Measurements from ENCODE around the gene KRTAP10-2.

KRTAP10-2 gene

GRCh38 chr21:44542716-44543115 is 8.6 kb downstream of the KRTAP10-2 start:
- TF ChIP-seq CTCF (IDR thresholded peaks at IDR 0.05): no peak
- no peak overlapping the region for H3K4me3 ChIP-seq (ENCODE audit: low read depth, low read length)

DNA sequence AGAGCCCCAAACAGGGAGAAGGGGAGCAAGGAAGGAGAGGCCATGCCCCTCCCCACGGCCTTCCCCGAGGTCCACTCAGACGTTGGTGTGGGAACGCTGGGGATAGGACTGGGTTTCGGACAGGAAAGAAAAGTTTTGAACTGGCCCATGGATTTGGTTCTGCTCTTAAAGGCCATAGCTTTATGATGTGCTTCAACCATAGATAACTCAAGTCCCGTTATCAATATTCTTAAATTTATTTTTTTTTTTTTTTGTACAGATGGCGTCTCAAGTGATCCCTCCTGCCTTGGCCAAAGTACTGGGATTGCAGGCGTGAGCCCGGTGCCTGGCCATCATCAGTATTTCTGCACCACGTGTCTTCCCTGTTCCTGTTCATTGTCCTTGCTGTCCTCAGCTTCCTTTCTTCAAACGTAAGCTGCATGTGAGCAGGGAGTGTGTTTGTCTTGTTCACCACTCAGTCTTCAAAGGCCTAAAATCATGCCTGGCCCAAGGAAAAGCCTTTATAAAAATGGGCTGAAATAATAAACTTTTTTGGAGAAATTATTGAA is 10.5 kb downstream of the KRTAP10-2 start:
- Histone ChIP-seq H3K27me3 (ENCODE audit: control insufficient read depth, insufficient read depth, low read length) (no peaks in the 10 kb centered on the region), H2AFZ (no peak overlapping the region), H3K36me3 (ENCODE audit: control insufficient read depth, insufficient read depth, low read length) (no peaks in the 10 kb centered on the region), H3K4me1 (no peaks in the 10 kb centered on the region), H3K9ac (no peak overlapping the region), H3K9me3 (ENCODE audit: control insufficient read depth, low read length) (no peaks in the 10 kb centered on the region), H3K4me2 (ENCODE audit: low read length) (no peak overlapping the region), H3K79me2 (no peaks in the 10 kb centered on the region), H3K4me3 (ENCODE audit: low read depth, low read length) (no peak overlapping the region), H3K27ac (no peak overlapping the region)
- no peak for TF ChIP-seq CTCF (IDR thresholded peaks at IDR 0.05)

More at GRCh38 chr21:44542716-44543115, 8.6 kb downstream of the KRTAP10-2 start:
- H3K9ac ChIP-seq: no peak overlapping the region
- H3K27me3 ChIP-seq (ENCODE audit: control insufficient read depth, insufficient read depth, low read length): no peaks in the 10 kb centered on the region
- no peaks in the 10 kb centered on the region for H3K79me2 ChIP-seq
- H2AFZ ChIP-seq: no peak overlapping the region
- H3K9me3 ChIP-seq (ENCODE audit: control insufficient read depth, low read length): no peaks in the 10 kb centered on the region
- no peaks in the 10 kb centered on the region for H3K36me3 ChIP-seq (ENCODE audit: control insufficient read depth, insufficient read depth, low read length)
- no peak overlapping the region for H3K27ac ChIP-seq
- H3K4me2 ChIP-seq (ENCODE audit: low read length): no peak overlapping the region
- H3K4me1 ChIP-seq: no peaks in the 10 kb centered on the region

DNA sequence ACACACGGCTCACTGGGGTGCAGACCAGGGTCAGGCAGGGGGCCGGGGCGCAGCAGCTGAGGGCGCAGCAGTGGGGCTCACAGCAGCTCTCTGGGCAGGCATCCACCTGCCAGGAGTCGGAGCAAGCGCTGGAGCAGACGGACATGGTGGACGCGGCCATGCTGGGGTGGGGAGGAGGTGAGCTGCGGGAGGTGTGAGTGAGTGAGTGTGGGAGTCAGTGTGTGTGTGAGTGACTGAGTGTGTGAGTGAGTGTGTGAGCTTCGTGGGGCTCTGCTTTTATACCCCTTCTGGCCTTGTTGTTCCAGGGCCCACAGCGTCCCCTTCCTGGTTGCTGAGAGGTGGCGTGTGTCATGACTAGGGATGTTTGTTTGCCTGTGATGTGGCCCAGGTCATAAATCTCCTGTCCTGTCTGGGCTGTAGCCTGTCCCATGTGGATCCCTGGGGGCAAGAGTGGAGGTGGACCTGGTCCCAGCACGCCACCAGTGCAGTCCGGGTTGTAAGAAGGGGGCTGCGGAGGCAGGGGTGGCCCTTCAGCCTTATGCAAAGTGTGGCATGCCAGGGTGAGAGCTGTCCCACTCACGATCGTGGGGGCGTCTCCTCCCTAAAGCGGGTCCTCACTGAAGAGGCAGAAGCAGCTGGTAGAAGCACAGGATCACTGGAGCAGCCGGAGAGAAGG is 11.2 kb downstream of the KRTAP10-2 start, which contains the start of gene KRTAP10-1:
TSS of gene KRTAP10-1 (minus strand) at position 205 of the 676 bp plus-strand sequence. CDS start at position 160, 45 bp downstream.
- Histone ChIP-seq H3K9ac (no peak within 1 kb of the TSS), H3K9me3 (ENCODE audit: control insufficient read depth, low read length) (no peaks in the 10 kb centered on the region), H3K4me1 (no peaks in the 10 kb centered on the region), H3K79me2 (no peaks in the 10 kb centered on the region), H3K4me3 (ENCODE audit: low read depth, low read length) (no peak within 1 kb of the TSS), H3K27me3 (ENCODE audit: control insufficient read depth, insufficient read depth, low read length) (no peaks in the 10 kb centered on the region), H3K27ac (no peak within 1 kb of the TSS), H2AFZ (no peak within 1 kb of the TSS), H3K4me2 (ENCODE audit: low read length) (no peak within 1 kb of the TSS), H3K36me3 (ENCODE audit: control insufficient read depth, insufficient read depth, low read length) (no peaks in the 10 kb centered on the region)
- TF ChIP-seq CTCF (IDR thresholded peaks at IDR 0.05): no peak

- Histone ChIP-seq H3K27me3 (ENCODE audit: control insufficient read depth, insufficient read depth, low read length) (no peaks in the 10 kb centered on the region), H3K9me3 (ENCODE audit: control insufficient read depth, low read length) (no peaks in the 10 kb centered on the region), H3K36me3 (ENCODE audit: control insufficient read depth, insufficient read depth, low read length) (no peaks in the 10 kb centered on the region), H2AFZ (no peak overlapping the region), H3K4me3 (ENCODE audit: low read depth, low read length) (no peak overlapping the region), H3K4me1 (no peaks in the 10 kb centered on the region), H3K4me2 (ENCODE audit: low read length) (no peak overlapping the region), H3K79me2 (no peaks in the 10 kb centered on the region), H3K9ac (no peak overlapping the region), H3K27ac (no peak overlapping the region)
- no peak for TF ChIP-seq CTCF (IDR thresholded peaks at IDR 0.05)
Measured at GRCh38 chr21:44539046-44539445, 12.3 kb downstream of the KRTAP10-2 start.

Measured in parathyroid adenoma (tissue), 2 donors.